HG03442 (cell line): Measurements from ENCODE around the gene FAM135A.
"Not testable (repeated sequence)": the region's sequence is repeated elsewhere in the genome, so short reads cannot be mapped to it uniquely, and the experiment has no call there.

ENCODE experiments used
- ATAC-seq: cut with Tn5 transposase; IDR thresholded peaks from one replicate; pipeline ENCODE4 v1.9.1; 2021; ENCODE audit warnings: mild to moderate bottlenecking, moderate library complexity; ENCODE audit not compliant: unreplicated experiment

FAM135A gene

GRCh38 chr6:70456735-70457134, 43.4 kb downstream of the FAM135A start:
- ATAC-seq: no peak

- ATAC-seq: no peak
Observed at GRCh38 chr6:70459235-70459634, 45.9 kb downstream of the FAM135A start.

GRCh38 chr6:70459699-70460098, 46.4 kb downstream of the FAM135A start:
- not testable (repeated sequence) for ATAC-seq

GRCh38 chr6:70470016-70470415, 56.7 kb downstream of the FAM135A start:
- ATAC-seq: no peak

- not testable (repeated sequence) for ATAC-seq
Observed at GRCh38 chr6:70470510-70470909, 57.2 kb downstream of the FAM135A start.

GRCh38 chr6:70474751-70475150, 61.4 kb downstream of the FAM135A start:
- no peak for ATAC-seq

- no peak for ATAC-seq
Observed at GRCh38 chr6:70479236-70479635, 65.9 kb downstream of the FAM135A start.

GRCh38 chr6:70486638-70487037, 73.3 kb downstream of the FAM135A start:
- not testable (repeated sequence) for ATAC-seq

GRCh38 chr6:70489364-70489763, 76.1 kb downstream of the FAM135A start:
- ATAC-seq: no peak

GRCh38 chr6:70494833-70495232, 81.5 kb downstream of the FAM135A start:
- ATAC-seq: no peak

GRCh38 chr6:70495790-70496189, 82.5 kb downstream of the FAM135A start:
- ATAC-seq: not testable (repeated sequence)

- no peak for ATAC-seq
Observed at GRCh38 chr6:70502484-70502883, 89.2 kb downstream of the FAM135A start.

GRCh38 chr6:70503813-70504465, 90.6 kb downstream of the FAM135A start:
- ATAC-seq: no peak

- ATAC-seq: no peak
Observed at GRCh38 chr6:70506321-70506720, 93.0 kb downstream of the FAM135A start.

- ATAC-seq: no peak
Observed at GRCh38 chr6:70507161-70507560, 93.9 kb downstream of the FAM135A start.

- no peak for ATAC-seq
Observed at GRCh38 chr6:70508953-70509352, 95.6 kb downstream of the FAM135A start.

- ATAC-seq: no peak
Observed at GRCh38 chr6:70510600-70510999, 97.3 kb downstream of the FAM135A start.

GRCh38 chr6:70518723-70519122, 105.4 kb downstream of the FAM135A start:
- no peak for ATAC-seq

- no peak for ATAC-seq
Observed at GRCh38 chr6:70520575-70520974, 107.3 kb downstream of the FAM135A start.

- ATAC-seq: no peak
Observed at GRCh38 chr6:70524721-70525286, 111.5 kb downstream of the FAM135A start.

- ATAC-seq: no peak
Observed at GRCh38 chr6:70527071-70527737, 113.9 kb downstream of the FAM135A start.

GRCh38 chr6:70530023-70530422, 116.7 kb downstream of the FAM135A start:
- no peak for ATAC-seq
